ENCODE measurements around the gene FOSL2.

FOSL2 gene

GRCh38 chr2:28373854-28374253 lies 18.8 kb upstream of the FOSL2 start (continued):
- TF ChIP-seq, protein P1, sequence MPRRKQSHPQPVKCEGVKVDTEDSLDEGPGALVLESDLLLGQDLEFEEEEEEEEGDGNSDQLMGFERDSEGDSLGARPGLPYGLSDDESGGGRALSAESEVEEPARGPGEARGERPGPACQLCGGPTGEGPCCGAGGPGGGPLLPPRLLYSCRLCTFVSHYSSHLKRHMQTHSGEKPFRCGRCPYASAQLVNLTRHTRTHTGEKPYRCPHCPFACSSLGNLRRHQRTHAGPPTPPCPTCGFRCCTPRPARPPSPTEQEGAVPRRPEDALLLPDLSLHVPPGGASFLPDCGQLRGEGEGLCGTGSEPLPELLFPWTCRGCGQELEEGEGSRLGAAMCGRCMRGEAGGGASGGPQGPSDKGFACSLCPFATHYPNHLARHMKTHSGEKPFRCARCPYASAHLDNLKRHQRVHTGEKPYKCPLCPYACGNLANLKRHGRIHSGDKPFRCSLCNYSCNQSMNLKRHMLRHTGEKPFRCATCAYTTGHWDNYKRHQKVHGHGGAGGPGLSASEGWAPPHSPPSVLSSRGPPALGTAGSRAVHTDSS (tag by site-specific recombination; IDR thresholded peaks at IDR 0.05) = no peak
- TF ChIP-seq ZSCAN16 (tag by site-specific recombination; IDR thresholded peaks at IDR 0.05) (no peak), ZNF596 (tag by site-specific recombination; IDR thresholded peaks at IDR 0.05) (no peak), SCRT1 (tag by site-specific recombination; IDR thresholded peaks at IDR 0.05; ENCODE audit: borderline replicate concordance) (no peak), ZNF654 (tag by site-specific recombination; IDR thresholded peaks at IDR 0.05; ENCODE audit: low read depth) (no peak), SALL2 (tag by site-specific recombination; IDR thresholded peaks at IDR 0.05; ENCODE audit: borderline replicate concordance) (no peak), SCRT2 (tag by site-specific recombination; IDR thresholded peaks at IDR 0.05) (no peak)
- TF ChIP-seq, protein P2, sequence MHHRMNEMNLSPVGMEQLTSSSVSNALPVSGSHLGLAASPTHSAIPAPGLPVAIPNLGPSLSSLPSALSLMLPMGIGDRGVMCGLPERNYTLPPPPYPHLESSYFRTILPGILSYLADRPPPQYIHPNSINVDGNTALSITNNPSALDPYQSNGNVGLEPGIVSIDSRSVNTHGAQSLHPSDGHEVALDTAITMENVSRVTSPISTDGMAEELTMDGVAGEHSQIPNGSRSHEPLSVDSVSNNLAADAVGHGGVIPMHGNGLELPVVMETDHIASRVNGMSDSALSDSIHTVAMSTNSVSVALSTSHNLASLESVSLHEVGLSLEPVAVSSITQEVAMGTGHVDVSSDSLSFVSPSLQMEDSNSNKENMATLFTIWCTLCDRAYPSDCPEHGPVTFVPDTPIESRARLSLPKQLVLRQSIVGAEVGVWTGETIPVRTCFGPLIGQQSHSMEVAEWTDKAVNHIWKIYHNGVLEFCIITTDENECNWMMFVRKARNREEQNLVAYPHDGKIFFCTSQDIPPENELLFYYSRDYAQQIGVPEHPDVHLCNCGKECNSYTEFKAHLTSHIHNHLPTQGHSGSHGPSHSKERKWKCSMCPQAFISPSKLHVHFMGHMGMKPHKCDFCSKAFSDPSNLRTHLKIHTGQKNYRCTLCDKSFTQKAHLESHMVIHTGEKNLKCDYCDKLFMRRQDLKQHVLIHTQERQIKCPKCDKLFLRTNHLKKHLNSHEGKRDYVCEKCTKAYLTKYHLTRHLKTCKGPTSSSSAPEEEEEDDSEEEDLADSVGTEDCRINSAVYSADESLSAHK (tag by site-specific recombination; IDR thresholded peaks at IDR 0.05) = no peak

DNA sequence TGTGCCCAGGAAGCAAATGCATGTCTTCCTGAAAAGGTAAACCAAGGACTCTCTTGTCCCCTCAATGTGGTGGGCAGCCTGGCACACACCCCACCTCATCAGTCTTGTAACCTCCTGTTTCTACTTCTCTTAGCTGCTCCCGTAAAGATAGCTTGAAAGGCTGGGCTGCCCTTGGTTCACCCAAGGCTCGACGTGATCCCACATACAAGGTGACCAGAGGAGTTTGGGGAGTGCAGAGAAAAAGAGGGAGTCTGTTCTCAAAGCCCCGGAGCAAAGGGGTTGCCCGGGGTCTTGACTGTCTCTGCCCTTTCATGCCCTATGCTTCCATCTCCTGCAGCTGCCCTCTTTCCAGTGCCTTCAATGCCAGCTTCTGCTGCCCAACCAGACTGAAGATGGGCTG lies 18.3 kb upstream of the FOSL2 start:
- no peaks in the 10 kb centered on the region for H3K36me3 ChIP-seq (ENCODE audit: control insufficient read depth in 2 of 2, insufficient read depth in 1 of 2, low read length in 2 of 2)
- no peaks in the 10 kb centered on the region for H3K4me1 ChIP-seq (ENCODE audit: control insufficient read depth, insufficient read depth, low read length)
- CTCF ChIA-PET = no interaction called here
- no peak overlapping the region for H3K27ac ChIP-seq (ENCODE audit: extremely low read depth, low read depth, low read length)
- TF ChIP-seq ZNF157 (tag by site-specific recombination; IDR thresholded peaks at IDR 0.05) (no peak), ZNF280D (tag by site-specific recombination; IDR thresholded peaks at IDR 0.05) (no peak), CTCF (tag by site-specific recombination; IDR thresholded peaks at IDR 0.05) (no peak), ZSCAN4 (tag by site-specific recombination; IDR thresholded peaks at IDR 0.05) (no peak)
- TF ChIP-seq, protein P3, sequence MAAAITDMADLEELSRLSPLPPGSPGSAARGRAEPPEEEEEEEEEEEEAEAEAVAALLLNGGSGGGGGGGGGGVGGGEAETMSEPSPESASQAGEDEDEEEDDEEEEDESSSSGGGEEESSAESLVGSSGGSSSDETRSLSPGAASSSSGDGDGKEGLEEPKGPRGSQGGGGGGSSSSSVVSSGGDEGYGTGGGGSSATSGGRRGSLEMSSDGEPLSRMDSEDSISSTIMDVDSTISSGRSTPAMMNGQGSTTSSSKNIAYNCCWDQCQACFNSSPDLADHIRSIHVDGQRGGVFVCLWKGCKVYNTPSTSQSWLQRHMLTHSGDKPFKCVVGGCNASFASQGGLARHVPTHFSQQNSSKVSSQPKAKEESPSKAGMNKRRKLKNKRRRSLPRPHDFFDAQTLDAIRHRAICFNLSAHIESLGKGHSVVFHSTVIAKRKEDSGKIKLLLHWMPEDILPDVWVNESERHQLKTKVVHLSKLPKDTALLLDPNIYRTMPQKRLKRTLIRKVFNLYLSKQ (tag by site-specific recombination; IDR thresholded peaks at IDR 0.05; ENCODE audit: borderline replicate concordance) = no peak
- no peaks in the 10 kb centered on the region for H3K9me3 ChIP-seq (ENCODE audit: control insufficient read depth, insufficient read depth, low read depth, low read length)
- POLR2A ChIA-PET = no interaction called here
- H3K4me3 ChIP-seq (ENCODE audit: low read depth, low read length) = no peak overlapping the region

Data from HEK293 (cell line).